BJ (cell line): Measurements from ENCODE around the gene NRG3. TPM values are rescaled to one million over a fixed set of nuclear protein-coding genes. Genes with fewer than 3 reads are reported as not detected.

Source experiments
- CTCF ChIA-PET: fragments of 350-600 bp; formaldehyde crosslinking; extraction: SDS; loops from one replicate; lab custom pipeline; 2021; ENCODE audit warnings: antibody characterized with exemption, inconsistent platforms; lab: Yijun Ruan, JAX
- POLR2A ChIA-PET: fragments of 300-600 bp; sonication (Branson Sonifier 250); formaldehyde crosslinking; extraction: SDS; loops from one replicate; lab custom pipeline; 2021; ENCODE audit warnings: antibody characterized with exemption; lab: Charles Lee
- DNase-seq: peaks from one replicate; pipeline ENCODE4 v3.0.0-alpha.2; 2011; ENCODE audit warnings: low read depth
- H3K27me3 ChIP-seq: 2 replicates; pipeline ENCODE4 v1.6.0; 2011; ENCODE audit warnings: low read length; ENCODE audit not compliant: control insufficient read depth, insufficient read depth
- H3K36me3 ChIP-seq: 2 replicates; pipeline ENCODE4 v1.5.1; 2011; ENCODE audit warnings: low read length; ENCODE audit not compliant: control insufficient read depth, insufficient read depth
- H3K4me3 ChIP-seq: 2 replicates; pipeline ENCODE4 v1.5.1; 2011; ENCODE audit warnings: low read depth, mild to moderate bottlenecking, control low read depth, low read length
- polyA plus RNA-seq: library from polyadenylated mRNA; depleted of rRNA; stranded (reverse); fragments of >200 nt; gene quantifications from 2 replicates; pipeline ENCODE4 v1.2.3, GENCODE V29; 2011
- TF ChIP-seq, protein P1 (sequence below): IDR thresholded peaks from 2 replicates; pipeline ENCODE4 v1.5.1; 2011; ENCODE audit warnings: low read depth, mild to moderate bottlenecking, control low read depth, inconsistent platforms, low read length, moderate library complexity; ENCODE audit not compliant: insufficient read depth

Gene NRG3
- polyA plus RNA-seq, 1 experiment, result not detected

DNA sequence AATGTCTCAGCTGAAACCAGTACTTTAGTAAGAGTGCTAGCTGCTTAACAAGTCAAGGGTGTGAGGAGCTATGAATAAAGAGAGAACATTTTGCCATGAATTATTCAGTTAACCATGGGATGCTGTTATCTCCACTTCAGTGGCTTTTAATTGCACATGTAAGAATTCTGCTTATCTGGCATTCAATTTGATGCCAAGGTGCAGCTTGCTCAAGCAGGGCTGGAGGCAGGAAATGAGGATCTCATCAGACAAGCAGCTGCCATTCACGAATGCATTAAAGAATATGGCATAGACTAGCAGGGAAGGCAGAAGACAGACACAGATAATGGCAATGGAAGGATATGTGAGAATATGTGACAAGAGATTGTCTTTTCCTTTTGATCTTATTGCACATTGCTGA is 697.8 kb downstream of the NRG3 start:
- ChIA-PET POLR2A (no interaction called here), CTCF (no interaction called here)
- DNase-seq, result no peak
- TF ChIP-seq, protein P1, sequence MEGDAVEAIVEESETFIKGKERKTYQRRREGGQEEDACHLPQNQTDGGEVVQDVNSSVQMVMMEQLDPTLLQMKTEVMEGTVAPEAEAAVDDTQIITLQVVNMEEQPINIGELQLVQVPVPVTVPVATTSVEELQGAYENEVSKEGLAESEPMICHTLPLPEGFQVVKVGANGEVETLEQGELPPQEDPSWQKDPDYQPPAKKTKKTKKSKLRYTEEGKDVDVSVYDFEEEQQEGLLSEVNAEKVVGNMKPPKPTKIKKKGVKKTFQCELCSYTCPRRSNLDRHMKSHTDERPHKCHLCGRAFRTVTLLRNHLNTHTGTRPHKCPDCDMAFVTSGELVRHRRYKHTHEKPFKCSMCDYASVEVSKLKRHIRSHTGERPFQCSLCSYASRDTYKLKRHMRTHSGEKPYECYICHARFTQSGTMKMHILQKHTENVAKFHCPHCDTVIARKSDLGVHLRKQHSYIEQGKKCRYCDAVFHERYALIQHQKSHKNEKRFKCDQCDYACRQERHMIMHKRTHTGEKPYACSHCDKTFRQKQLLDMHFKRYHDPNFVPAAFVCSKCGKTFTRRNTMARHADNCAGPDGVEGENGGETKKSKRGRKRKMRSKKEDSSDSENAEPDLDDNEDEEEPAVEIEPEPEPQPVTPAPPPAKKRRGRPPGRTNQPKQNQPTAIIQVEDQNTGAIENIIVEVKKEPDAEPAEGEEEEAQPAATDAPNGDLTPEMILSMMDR, result no peak
- Histone ChIP-seq H3K36me3 (no peaks in the 10 kb centered on the region), H3K27me3 (no peaks in the 10 kb centered on the region), H3K4me3 (no peak overlapping the region)

DNA sequence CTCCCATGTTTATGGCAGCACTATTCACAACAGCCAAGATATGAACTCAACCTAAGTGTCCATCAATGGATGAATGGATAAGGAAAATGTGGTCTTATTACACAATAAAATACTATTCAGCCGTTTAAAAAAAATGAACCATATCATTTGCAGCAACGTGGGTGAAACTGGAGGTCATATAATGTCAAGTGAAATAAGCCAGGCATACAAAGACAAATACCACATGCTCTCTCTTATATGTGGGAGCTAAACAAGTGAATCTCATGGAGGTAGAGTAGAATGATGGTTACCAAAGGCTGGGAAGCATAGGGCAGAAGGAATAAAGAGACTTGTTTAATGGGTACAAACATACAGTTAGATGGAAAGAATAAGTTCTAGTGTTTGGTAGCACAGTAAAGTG is 699.1 kb downstream of the NRG3 start:
- no peak overlapping the region for H3K4me3 ChIP-seq
- H3K36me3 ChIP-seq, result no peaks in the 10 kb centered on the region
- DNase-seq, result no peak
- POLR2A ChIA-PET, result no interaction called here
- H3K27me3 ChIP-seq, result no peaks in the 10 kb centered on the region
- CTCF ChIA-PET, result no interaction called here
- TF ChIP-seq, protein P1, result no peak

DNA sequence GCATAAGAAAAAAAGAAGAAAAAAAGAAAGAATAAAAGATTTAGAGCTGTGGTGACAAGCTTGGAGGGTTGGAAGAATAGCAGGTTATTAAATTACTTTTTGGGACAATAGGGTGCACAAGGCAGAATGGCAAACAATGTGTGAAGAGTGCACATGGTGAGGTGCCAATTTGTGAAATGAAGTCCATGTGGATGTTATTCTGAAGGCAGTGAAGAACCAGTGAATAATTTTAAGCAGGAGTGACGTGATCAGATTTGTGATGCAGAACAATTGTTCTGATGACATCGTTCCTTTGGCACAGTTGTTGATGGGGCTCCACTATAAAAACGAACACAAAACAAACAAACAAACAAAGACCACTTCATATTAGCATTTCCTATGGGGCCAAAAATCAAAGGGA is 700.3 kb downstream of the NRG3 start:
- POLR2A ChIA-PET, result no interaction called here
- no peak for DNase-seq
- TF ChIP-seq, protein P1, result no peak
- CTCF ChIA-PET, result no interaction called here
- Histone ChIP-seq H3K27me3 (no peaks in the 10 kb centered on the region), H3K4me3 (no peak overlapping the region), H3K36me3 (no peaks in the 10 kb centered on the region)

DNA sequence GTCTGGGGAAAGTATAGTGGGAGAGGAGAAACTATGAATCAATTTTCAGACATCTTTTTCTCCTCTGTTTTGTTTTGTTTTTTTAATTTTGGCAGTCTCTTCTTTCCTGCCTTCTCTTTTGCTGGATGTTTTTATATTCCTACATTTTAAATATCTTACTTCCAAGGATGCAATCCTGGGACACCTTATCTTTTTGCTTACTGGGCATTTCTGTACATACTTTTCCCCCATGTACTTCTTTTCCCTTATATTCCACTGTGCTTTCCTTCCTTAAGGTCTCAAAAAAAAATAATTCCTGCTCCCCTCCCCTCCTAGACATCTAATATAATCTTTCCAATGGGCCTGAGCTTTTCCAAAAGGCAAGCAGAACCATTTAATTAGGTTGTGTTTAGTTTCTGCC is 701.1 kb downstream of the NRG3 start:
- no peak for DNase-seq
- ChIA-PET POLR2A (no interaction called here), CTCF (no interaction called here)
- TF ChIP-seq, protein P1, result no peak
- H3K36me3 ChIP-seq, result no peaks in the 10 kb centered on the region
- H3K4me3 ChIP-seq, result no peak overlapping the region
- H3K27me3 ChIP-seq, result no peaks in the 10 kb centered on the region

DNA sequence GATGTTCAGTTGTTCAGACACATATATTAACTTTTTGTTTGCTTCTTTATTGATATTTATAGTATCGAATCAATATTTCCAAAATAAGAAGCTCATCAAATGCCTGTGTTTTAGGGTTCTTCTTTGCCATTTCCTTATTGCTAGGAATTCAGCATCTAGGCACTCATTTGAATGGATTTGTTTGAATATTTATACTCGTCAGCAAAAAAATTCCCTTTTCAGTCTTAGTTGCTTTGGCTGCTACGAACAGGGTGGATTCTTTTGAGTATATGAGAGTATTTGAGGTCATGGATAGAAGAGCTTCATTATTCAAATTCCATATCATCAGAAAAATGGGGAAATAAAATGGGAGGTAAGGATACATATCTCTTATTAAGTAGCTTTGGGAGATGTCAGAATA is 706.9 kb downstream of the NRG3 start:
- H3K4me3 ChIP-seq, result no peak overlapping the region
- ChIA-PET CTCF (no interaction called here), POLR2A (no interaction called here)
- H3K27me3 ChIP-seq, result no peaks in the 10 kb centered on the region
- DNase-seq, result no peak
- H3K36me3 ChIP-seq, result no peaks in the 10 kb centered on the region
- TF ChIP-seq, protein P1, result no peak
